Mononuclear cell (primary cell): ENCODE data around the gene HS3ST3B1. TPM values are rescaled to one million over a fixed set of nuclear protein-coding genes. Genes with fewer than 3 reads are reported as not detected.

Experiments
- H3K27me3 ChIP-seq: 2 replicates; pipeline ENCODE4 v1.6.0; 2011; ENCODE audit warnings: low read length, control low read depth; ENCODE audit not compliant: insufficient read depth
- H3K4me1 ChIP-seq: 2 replicates; pipeline ENCODE4 v1.5.1; 2011; ENCODE audit warnings: mild to moderate bottlenecking, low read length, control low read depth; ENCODE audit not compliant: insufficient read depth
- H3K4me3 ChIP-seq: 2 replicates; pipeline ENCODE4 v1.5.1; 2011; ENCODE audit warnings: mild to moderate bottlenecking, low read length, moderate library complexity
- H3K9me3 ChIP-seq: 2 replicates; pipeline ENCODE4 v1.5.1; 2011; ENCODE audit warnings: low read depth, mild to moderate bottlenecking, control low read depth, low read length
- total RNA-seq: library from RNA; depleted of rRNA; stranded (reverse); fragments of >200 nt; gene quantifications from one replicate; pipeline ENCODE4 v1.2.3, GENCODE V29; 2012

Gene HS3ST3B1
- total RNA-seq, 1 donor = 10.4 TPM

GRCh38 chr17:14308965-14309879, 8.3 kb downstream of the HS3ST3B1 start:
- H3K27me3 ChIP-seq = peaks cover 9% of the 10 kb centered on the region
- peak overlapping the region; percentile 40 for H3K4me3 ChIP-seq
- H3K9me3 ChIP-seq = no peaks in the 10 kb centered on the region
- peaks cover 41% of the 10 kb centered on the region for H3K4me1 ChIP-seq

- H3K27me3 ChIP-seq = peaks cover 5% of the 10 kb centered on the region
- peaks cover 33% of the 10 kb centered on the region for H3K4me1 ChIP-seq
- no peak overlapping the region for H3K4me3 ChIP-seq
- H3K9me3 ChIP-seq = no peaks in the 10 kb centered on the region
These were observed 9.2 kb downstream of the HS3ST3B1 start for GRCh38 chr17:14310101-14310500.

GRCh38 chr17:14310605-14311004, 9.7 kb downstream of the HS3ST3B1 start:
- H3K27me3 ChIP-seq = peaks cover 5% of the 10 kb centered on the region
- H3K4me3 ChIP-seq = no peak overlapping the region
- no peaks in the 10 kb centered on the region for H3K9me3 ChIP-seq
- H3K4me1 ChIP-seq = peaks cover 31% of the 10 kb centered on the region

GRCh38 chr17:14311186-14311705, 10.4 kb downstream of the HS3ST3B1 start:
- Histone ChIP-seq H3K27me3 (peaks cover 5% of the 10 kb centered on the region), H3K4me3 (no peak overlapping the region), H3K9me3 (no peaks in the 10 kb centered on the region), H3K4me1 (peaks cover 35% of the 10 kb centered on the region)

GRCh38 chr17:14311981-14312380, 11.1 kb downstream of the HS3ST3B1 start:
- no peak overlapping the region for H3K4me3 ChIP-seq
- peaks cover 5% of the 10 kb centered on the region for H3K27me3 ChIP-seq
- H3K4me1 ChIP-seq = peaks cover 41% of the 10 kb centered on the region
- H3K9me3 ChIP-seq = no peaks in the 10 kb centered on the region

GRCh38 chr17:14312522-14312921, 11.6 kb downstream of the HS3ST3B1 start:
- H3K9me3 ChIP-seq = no peaks in the 10 kb centered on the region
- H3K4me1 ChIP-seq = peaks cover 41% of the 10 kb centered on the region
- H3K4me3 ChIP-seq = no peak overlapping the region
- H3K27me3 ChIP-seq = peaks cover 5% of the 10 kb centered on the region

- Histone ChIP-seq H3K27me3 (no peaks in the 10 kb centered on the region), H3K4me3 (no peak overlapping the region), H3K4me1 (peaks cover 51% of the 10 kb centered on the region), H3K9me3 (no peaks in the 10 kb centered on the region)
These were observed 15.4 kb downstream of the HS3ST3B1 start for GRCh38 chr17:14316126-14316832.

- Histone ChIP-seq H3K27me3 (no peaks in the 10 kb centered on the region), H3K4me3 (no peak overlapping the region), H3K9me3 (no peaks in the 10 kb centered on the region), H3K4me1 (peaks cover 46% of the 10 kb centered on the region)
These were observed 16.5 kb downstream of the HS3ST3B1 start for GRCh38 chr17:14317383-14317782.

- Histone ChIP-seq H3K27me3 (no peaks in the 10 kb centered on the region), H3K4me1 (peaks cover 45% of the 10 kb centered on the region), H3K9me3 (no peaks in the 10 kb centered on the region), H3K4me3 (no peak overlapping the region)
These were observed 17.4 kb downstream of the HS3ST3B1 start for GRCh38 chr17:14318109-14318917.

GRCh38 chr17:14318918-14319205, 18.0 kb downstream of the HS3ST3B1 start:
- no peaks in the 10 kb centered on the region for H3K9me3 ChIP-seq
- no peaks in the 10 kb centered on the region for H3K27me3 ChIP-seq
- peaks cover 45% of the 10 kb centered on the region for H3K4me1 ChIP-seq
- H3K4me3 ChIP-seq = no peak overlapping the region

GRCh38 chr17:14320098-14320497, 19.2 kb downstream of the HS3ST3B1 start:
- Histone ChIP-seq H3K4me3 (no peak overlapping the region), H3K4me1 (peaks cover 45% of the 10 kb centered on the region), H3K27me3 (no peaks in the 10 kb centered on the region)

GRCh38 chr17:14320734-14321475, 20.0 kb downstream of the HS3ST3B1 start:
- H3K4me1 ChIP-seq = peaks cover 45% of the 10 kb centered on the region
- no peaks in the 10 kb centered on the region for H3K9me3 ChIP-seq
- H3K27me3 ChIP-seq = no peaks in the 10 kb centered on the region
- no peak overlapping the region for H3K4me3 ChIP-seq

More at GRCh38 chr17:14320098-14320497, 19.2 kb downstream of the HS3ST3B1 start:
- H3K9me3 ChIP-seq = no peaks in the 10 kb centered on the region

GRCh38 chr17:14321476-14321949, 20.6 kb downstream of the HS3ST3B1 start:
- Histone ChIP-seq H3K4me1 (peaks cover 39% of the 10 kb centered on the region), H3K9me3 (no peaks in the 10 kb centered on the region), H3K27me3 (no peaks in the 10 kb centered on the region), H3K4me3 (no peak overlapping the region)
